Endodermal cell (in vitro differentiated cells): ENCODE data around the gene NRXN3. TPM values are rescaled to one million over a fixed set of nuclear protein-coding genes. Genes with fewer than 3 reads are reported as not detected.

Experiments
- DNase-seq: peaks from one replicate; pipeline ENCODE4 v3.0.0-alpha.2; 2017
- H3K27ac ChIP-seq: 2 replicates; pipeline ENCODE4 v1.5.1; 2013; ENCODE audit warnings: mild to moderate bottlenecking, low read depth, low read length, moderate library complexity
- H3K27me3 ChIP-seq: 2 replicates; pipeline ENCODE4 v1.6.1; 2013; ENCODE audit warnings: mild to moderate bottlenecking, low read length, moderate library complexity; ENCODE audit not compliant: insufficient read depth, control insufficient read depth, poor library complexity, severe bottlenecking
- H3K36me3 ChIP-seq: 2 replicates; pipeline ENCODE4 v1.7.0; 2013; ENCODE audit warnings: mild to moderate bottlenecking, low read length, moderate library complexity; ENCODE audit not compliant: control insufficient read depth, insufficient read depth
- H3K4me1 ChIP-seq: one replicate; pipeline ENCODE4 v1.7.0; 2013; ENCODE audit warnings: low read length; ENCODE audit not compliant: control insufficient read depth, insufficient read depth
- H3K4me3 ChIP-seq: 2 replicates; pipeline ENCODE4 v1.5.1; 2013; ENCODE audit warnings: mild to moderate bottlenecking, low read length, moderate library complexity
- H3K9ac ChIP-seq: 2 replicates; pipeline ENCODE4 v1.6.1; 2013; ENCODE audit warnings: mild to moderate bottlenecking, low read length, moderate library complexity; ENCODE audit not compliant: poor library complexity, severe bottlenecking; ENCODE audit errors: extremely low read depth
- H3K9me3 ChIP-seq: 2 replicates; pipeline ENCODE4 v1.6.1; 2013; ENCODE audit warnings: mild to moderate bottlenecking, low read length, moderate library complexity; ENCODE audit not compliant: control insufficient read depth
- H3K27ac Mint-ChIP-seq: 2 replicates; pipeline ENCODE4 v1.8.0; 2020; ENCODE audit warnings: mixed read lengths
- H3K27me3 Mint-ChIP-seq: 2 replicates; pipeline ENCODE4 v1.8.0; 2021; ENCODE audit warnings: mild to moderate bottlenecking, mixed read lengths; ENCODE audit not compliant: insufficient read depth
- H3K36me3 Mint-ChIP-seq: 2 replicates; pipeline ENCODE4 v1.8.0; 2020; ENCODE audit warnings: low read depth, mixed read lengths
- H3K4me1 Mint-ChIP-seq: 2 replicates; pipeline ENCODE4 v1.8.0; 2020; ENCODE audit warnings: mixed read lengths
- H3K4me3 Mint-ChIP-seq: 2 replicates; pipeline ENCODE4 v1.8.0; 2020; ENCODE audit warnings: mild to moderate bottlenecking, moderate library complexity, mixed read lengths
- H3K9me3 Mint-ChIP-seq: 2 replicates; pipeline ENCODE4 v1.8.0; 2020; ENCODE audit warnings: mild to moderate bottlenecking, mixed read lengths
- CTCF ChIP-seq: fragments of 200-600 bp; sonication (generic); conservative IDR thresholded peaks from 2 replicates; pipeline ENCODE4 v1.5.0; 2021; ENCODE audit warnings: antibody characterized with exemption, mild to moderate bottlenecking
- WGBS, 2 experiments: methylation state at CpG; one replicate each; pipeline versions ENCODE4 v1.1.5 to v1.1.7; 2013; ENCODE audit warnings: missing lambda C conversion rate in 2 of 2, mixed read lengths in 1 of 2; ENCODE audit not compliant: insufficient coverage in 1 of 2, insufficient read length in 1 of 2; 5-methylcytosine and 5-hydroxymethylcytosine counted together
- total RNA-seq, 2 donors: library from RNA; stranded (reverse); fragmentation: NEBNext Ultra II Directional in 1 of 2; extraction: Animal tissue kit (Norgen Biotek cat#: 25700) in 1 of 2; gene quantifications; 2 replicates in 1 of 2; 3 replicates in 1 of 2; pipeline ENCODE4 v1.2.1, GENCODE V29; 2021

NRXN3 gene
- total RNA-seq, 2 donors from 2014 or later, result 20.9 to 21.4 TPM

GRCh38 chr14:79837699-79838098 is 1667.5 kb downstream of the NRXN3 start:
- H3K4me1 ChIP-seq, result no peaks in the 10 kb centered on the region
- no peaks in the 10 kb centered on the region for H3K36me3 Mint-ChIP-seq
- no peak overlapping the region for H3K4me3 Mint-ChIP-seq
- no peaks in the 10 kb centered on the region for H3K27me3 ChIP-seq
- H3K4me3 ChIP-seq, result no peak overlapping the region
- 92 to 100% methylated on average over 1 of the region's 2 CpGs for WGBS, 2 experiments
- H3K36me3 ChIP-seq, result no peaks in the 10 kb centered on the region
- no peaks in the 10 kb centered on the region for H3K27me3 Mint-ChIP-seq
- no peak overlapping the region for H3K27ac ChIP-seq
- H3K4me1 Mint-ChIP-seq, result peaks cover 9% of the 10 kb centered on the region
- no peaks in the 10 kb centered on the region for H3K9me3 Mint-ChIP-seq
- H3K27ac Mint-ChIP-seq, result no peak overlapping the region
- no peak overlapping the region for H3K9ac ChIP-seq
- no peak for DNase-seq
- no peaks in the 10 kb centered on the region for H3K9me3 ChIP-seq
- TF ChIP-seq CTCF, result no peak

GRCh38 chr14:79840103-79840502 is 1669.9 kb downstream of the NRXN3 start:
- H3K27ac ChIP-seq, result no peak overlapping the region
- no peaks in the 10 kb centered on the region for H3K27me3 Mint-ChIP-seq
- no peaks in the 10 kb centered on the region for H3K36me3 ChIP-seq
- H3K9me3 Mint-ChIP-seq, result no peaks in the 10 kb centered on the region
- H3K27me3 ChIP-seq, result no peaks in the 10 kb centered on the region
- H3K4me3 ChIP-seq, result no peak overlapping the region
- no peak for DNase-seq
- H3K36me3 Mint-ChIP-seq, result no peaks in the 10 kb centered on the region
- no peak overlapping the region for H3K27ac Mint-ChIP-seq
- no peak overlapping the region for H3K4me3 Mint-ChIP-seq
- no peaks in the 10 kb centered on the region for H3K4me1 ChIP-seq
- TF ChIP-seq CTCF, result no peak
- H3K9ac ChIP-seq, result no peak overlapping the region
- H3K4me1 Mint-ChIP-seq, result peaks cover 9% of the 10 kb centered on the region
- no peaks in the 10 kb centered on the region for H3K9me3 ChIP-seq

GRCh38 chr14:79840831-79841230 is 1670.7 kb downstream of the NRXN3 start:
- no peak for DNase-seq
- no peak overlapping the region for H3K9ac ChIP-seq
- no peaks in the 10 kb centered on the region for H3K9me3 ChIP-seq
- no peak for TF ChIP-seq CTCF
- no peak overlapping the region for H3K4me3 ChIP-seq
- Mint-ChIP-seq H3K4me3 (no peak overlapping the region), H3K27ac (no peak overlapping the region), H3K4me1 (peaks cover 4% of the 10 kb centered on the region), H3K9me3 (no peaks in the 10 kb centered on the region), H3K36me3 (no peaks in the 10 kb centered on the region), H3K27me3 (no peaks in the 10 kb centered on the region)
- H3K27me3 ChIP-seq, result no peaks in the 10 kb centered on the region
- WGBS, 2 experiments, result 82% methylated on average over 2 of the region's 2 CpGs; no CpG with 5 or more reads in 1 of the 2 experiments
- H3K36me3 ChIP-seq, result no peaks in the 10 kb centered on the region
- H3K27ac ChIP-seq, result no peak overlapping the region
- H3K4me1 ChIP-seq, result no peaks in the 10 kb centered on the region
